ENCODE results near the gene SLC13A5.

Gene SLC13A5

GRCh38 chr17:6706996-6707395, 6.2 kb downstream of the SLC13A5 start:
- no peak for TF ChIP-seq REST (IDR thresholded peaks at IDR 0.05; ENCODE audit: insufficient replicate concordance, low read depth)
- no peak for TF ChIP-seq POLR2AphosphoS5 (IDR thresholded peaks at IDR 0.05; ENCODE audit: low read depth)
- no peak for TF ChIP-seq GABPA (IDR thresholded peaks at IDR 0.05; ENCODE audit: low read depth)
- Histone ChIP-seq H3K4me3 (replicated peaks; ENCODE audit: insufficient read depth, low read length) (no peak overlapping the region), H3K27ac (replicated peaks) (no peak overlapping the region), H3K27me3 (ENCODE audit: insufficient read depth, poor library complexity, severe bottlenecking) (no peaks in the 10 kb centered on the region)
- DNase-seq (ENCODE audit: low read depth in 1 of 2, low spot score in 1 of 2): no peak

- Histone ChIP-seq H3K27ac (replicated peaks) (no peak overlapping the region), H3K27me3 (ENCODE audit: insufficient read depth, poor library complexity, severe bottlenecking) (no peaks in the 10 kb centered on the region), H3K4me3 (replicated peaks; ENCODE audit: insufficient read depth, low read length) (no peak overlapping the region)
- TF ChIP-seq SPI1 (IDR thresholded peaks at IDR 0.05; ENCODE audit: borderline replicate concordance, low read depth) (no peak), CTCF (IDR thresholded peaks at IDR 0.05; ENCODE audit: insufficient read depth, low read length) (no peak), POLR2AphosphoS5 (IDR thresholded peaks at IDR 0.05; ENCODE audit: low read depth) (no peak), GABPA (IDR thresholded peaks at IDR 0.05; ENCODE audit: low read depth) (no peak), REST (IDR thresholded peaks at IDR 0.05; ENCODE audit: insufficient replicate concordance, low read depth) (no peak)
- no peak for DNase-seq (ENCODE audit: low read depth in 1 of 2, low spot score in 1 of 2)
Measured at GRCh38 chr17:6706499-6706898, 6.7 kb downstream of the SLC13A5 start.

GRCh38 chr17:6704470-6705052, 8.6 kb downstream of the SLC13A5 start:
- Histone ChIP-seq H3K27ac (replicated peaks) (no peak overlapping the region), H3K27me3 (ENCODE audit: insufficient read depth, poor library complexity, severe bottlenecking) (no peaks in the 10 kb centered on the region), H3K4me3 (replicated peaks; ENCODE audit: insufficient read depth, low read length) (no peak overlapping the region)
- TF ChIP-seq SPI1 (IDR thresholded peaks at IDR 0.05; ENCODE audit: borderline replicate concordance, low read depth): no peak
- no peak for TF ChIP-seq CTCF (IDR thresholded peaks at IDR 0.05; ENCODE audit: insufficient read depth, low read length)
- TF ChIP-seq REST (IDR thresholded peaks at IDR 0.05; ENCODE audit: insufficient replicate concordance, low read depth): no peak
- DNase-seq (ENCODE audit: low read depth in 1 of 2, low spot score in 1 of 2): no peak

Data from HL-60 (cell line).